Caco-2 (cell line): ENCODE results near the gene POP7. TPM values are rescaled to one million over a fixed set of nuclear protein-coding genes. Genes with fewer than 3 reads are reported as not detected.

Experiments
- BruUV-seq: library from RNA; stranded (reverse); fragments of 400-500 nt; replicated peaks from 2 replicates; lab custom pipeline; 2021; lab: Mats Ljungman, UMichigan
- CTCF ChIA-PET: fragments of 300-600 bp; sonication (Branson Sonifier 250); formaldehyde crosslinking; loops from one replicate; lab custom pipeline; 2022; ENCODE audit warnings: antibody characterized with exemption; lab: Charles Lee
- POLR2A ChIA-PET: fragments of 300-600 bp; sonication (Branson Sonifier 250); formaldehyde crosslinking; loops from one replicate; lab custom pipeline; 2022; ENCODE audit warnings: antibody characterized with exemption; lab: Charles Lee
- DNase-seq, 2 experiments: peaks; one replicate each; pipeline versions ENCODE4 v3.0.0 to v3.0.0-alpha.2; 2020 to 2022
- H3K27me3 ChIP-seq: replicated peaks from 2 replicates; pipeline ENCODE4 v1.6.0; 2011; ENCODE audit warnings: low read length; ENCODE audit not compliant: control insufficient read depth, insufficient read depth
- H3K36me3 ChIP-seq: 2 replicates; pipeline ENCODE4 v1.5.1; 2011; ENCODE audit warnings: low read length; ENCODE audit not compliant: control insufficient read depth, insufficient read depth
- H3K4me1 ChIP-seq: fragments of 250-450 bp; sonication (Bioruptor Pico); 2 replicates; pipeline ENCODE4 v1.5.1; 2020; ENCODE audit warnings: mild to moderate bottlenecking
- H3K4me3 ChIP-seq: 2 replicates; pipeline ENCODE4 v1.5.1; 2011; ENCODE audit warnings: low read depth, mild to moderate bottlenecking, control low read depth, low read length
- H3K9me3 ChIP-seq: fragments of 250-450 bp; sonication (Bioruptor Pico); 2 replicates; pipeline ENCODE4 v1.5.1; 2020; ENCODE audit warnings: mild to moderate bottlenecking, moderate library complexity
- H3K27ac Mint-ChIP-seq: one replicate; pipeline ENCODE4 v1.8.0; 2022; ENCODE audit warnings: mixed read lengths; ENCODE audit not compliant: unreplicated experiment
- H3K27me3 Mint-ChIP-seq: one replicate; pipeline ENCODE4 v1.8.0; 2022; ENCODE audit warnings: mixed read lengths; ENCODE audit not compliant: insufficient read depth, unreplicated experiment
- H3K36me3 Mint-ChIP-seq: one replicate; pipeline ENCODE4 v1.8.0; 2022; ENCODE audit warnings: mild to moderate bottlenecking, mixed read lengths; ENCODE audit not compliant: insufficient read depth, unreplicated experiment
- H3K4me1 Mint-ChIP-seq: one replicate; pipeline ENCODE4 v1.8.0; 2022; ENCODE audit warnings: low read depth, mixed read lengths; ENCODE audit not compliant: unreplicated experiment
- H3K4me3 Mint-ChIP-seq: one replicate; pipeline ENCODE4 v1.8.0; 2022; ENCODE audit warnings: mild to moderate bottlenecking, moderate library complexity, mixed read lengths; ENCODE audit not compliant: unreplicated experiment
- H3K9me3 Mint-ChIP-seq: one replicate; pipeline ENCODE4 v1.8.0; 2022; ENCODE audit warnings: mixed read lengths; ENCODE audit not compliant: unreplicated experiment
- intact Hi-C: fragments of 100-400 bp; cut with micrococcal nuclease; formaldehyde crosslinking; loops from one replicate; pipeline ENCODE4 v1.10.0; 2022; ENCODE audit not compliant: unreplicated experiment
- total RNA-seq: library from RNA; stranded (reverse); gene quantifications from 2 replicates; pipeline ENCODE4 v1.2.3, GENCODE V29; 2022
- TF ChIP-seq, protein P1 (sequence below), 2 experiments: fragments of 200-600 bp in 1 of 2; IDR thresholded peaks; 1 replicate in 1 of 2; 2 replicates in 1 of 2; pipeline versions ENCODE4 v1.5.1 to v1.8.0; 2011 to 2022; ENCODE audit warnings: antibody characterized with exemption in 1 of 2, control low read depth in 1 of 2, inconsistent platforms in 1 of 2, low read depth in 1 of 2, low read length in 1 of 2, mild to moderate bottlenecking in 1 of 2, moderate library complexity in 1 of 2; ENCODE audit not compliant: insufficient read depth in 1 of 2, severe bottlenecking in 1 of 2, unreplicated experiment in 1 of 2

Gene POP7
- total RNA-seq, 1 experiment from 2014 or later = 66.9 TPM

DNA sequence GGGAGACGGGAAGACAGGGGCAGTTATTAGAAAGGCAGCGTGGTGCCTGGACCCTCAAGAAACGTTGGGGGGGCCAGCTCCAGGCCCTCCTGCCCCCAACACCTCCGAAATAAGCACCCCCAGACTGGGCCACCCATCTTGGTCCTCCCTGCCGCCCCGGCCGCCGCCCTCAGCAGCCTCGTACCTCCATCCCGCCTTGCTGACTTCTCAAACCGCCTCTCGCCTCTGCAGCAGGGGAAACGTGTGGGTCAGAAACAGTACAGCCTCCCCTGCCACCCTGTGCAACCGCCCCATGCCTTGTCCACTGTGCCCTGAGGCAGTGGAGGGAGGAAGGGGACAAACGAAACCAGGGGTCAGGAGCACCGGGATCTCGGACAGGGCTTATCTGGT is 19.1 kb upstream of the POP7 start:
- H3K4me1 Mint-ChIP-seq = peaks cover 3% of the 10 kb centered on the region
- no peaks in the 10 kb centered on the region for H3K27me3 Mint-ChIP-seq
- TF ChIP-seq, protein P1, sequence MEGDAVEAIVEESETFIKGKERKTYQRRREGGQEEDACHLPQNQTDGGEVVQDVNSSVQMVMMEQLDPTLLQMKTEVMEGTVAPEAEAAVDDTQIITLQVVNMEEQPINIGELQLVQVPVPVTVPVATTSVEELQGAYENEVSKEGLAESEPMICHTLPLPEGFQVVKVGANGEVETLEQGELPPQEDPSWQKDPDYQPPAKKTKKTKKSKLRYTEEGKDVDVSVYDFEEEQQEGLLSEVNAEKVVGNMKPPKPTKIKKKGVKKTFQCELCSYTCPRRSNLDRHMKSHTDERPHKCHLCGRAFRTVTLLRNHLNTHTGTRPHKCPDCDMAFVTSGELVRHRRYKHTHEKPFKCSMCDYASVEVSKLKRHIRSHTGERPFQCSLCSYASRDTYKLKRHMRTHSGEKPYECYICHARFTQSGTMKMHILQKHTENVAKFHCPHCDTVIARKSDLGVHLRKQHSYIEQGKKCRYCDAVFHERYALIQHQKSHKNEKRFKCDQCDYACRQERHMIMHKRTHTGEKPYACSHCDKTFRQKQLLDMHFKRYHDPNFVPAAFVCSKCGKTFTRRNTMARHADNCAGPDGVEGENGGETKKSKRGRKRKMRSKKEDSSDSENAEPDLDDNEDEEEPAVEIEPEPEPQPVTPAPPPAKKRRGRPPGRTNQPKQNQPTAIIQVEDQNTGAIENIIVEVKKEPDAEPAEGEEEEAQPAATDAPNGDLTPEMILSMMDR (IDR thresholded peaks at IDR 0.05; ENCODE audit: insufficient read depth in 1 of 2, low read depth in 1 of 2, low read length in 1 of 2, severe bottlenecking in 1 of 2, unreplicated experiment in 1 of 2) = no peak
- Histone ChIP-seq H3K4me3 (no peak overlapping the region), H3K27me3 (no peaks in the 10 kb centered on the region), H3K36me3 (peaks cover 5% of the 10 kb centered on the region), H3K9me3 (no peaks in the 10 kb centered on the region), H3K4me1 (peaks cover 1% of the 10 kb centered on the region)
- intact Hi-C loops = no loop called here
- BruUV-seq = no TSS peak
- ChIA-PET CTCF (no interaction called here), POLR2A (no interaction called here)
- no peak for DNase-seq
- H3K36me3 Mint-ChIP-seq = peaks cover 67% of the 10 kb centered on the region
- no peak overlapping the region for H3K27ac Mint-ChIP-seq
- H3K9me3 Mint-ChIP-seq = no peaks in the 10 kb centered on the region
- no peak overlapping the region for H3K4me3 Mint-ChIP-seq

DNA sequence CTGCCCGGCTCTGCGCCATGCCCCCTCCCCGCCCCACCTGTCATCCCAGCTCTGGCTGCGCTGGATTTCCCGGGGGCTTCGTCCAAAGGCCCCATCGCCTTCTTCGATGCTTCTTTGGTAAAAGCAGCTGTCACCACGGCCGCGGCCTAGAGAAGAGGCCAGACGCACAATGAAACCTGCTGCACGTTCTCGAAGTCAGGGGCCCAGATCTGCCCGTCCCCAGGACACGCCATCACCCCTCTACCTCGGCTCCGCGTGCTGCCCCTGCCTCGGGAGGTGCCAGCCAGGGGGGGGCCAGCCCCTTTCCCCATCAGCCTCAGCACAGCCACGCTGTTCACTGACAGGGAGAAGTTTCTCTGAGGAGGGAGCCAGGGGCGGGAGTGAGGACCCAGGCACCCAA is 18.7 kb upstream of the POP7 start:
- H3K27ac Mint-ChIP-seq = no peak overlapping the region
- H3K36me3 ChIP-seq = peaks cover 5% of the 10 kb centered on the region
- no peak overlapping the region for H3K4me3 ChIP-seq
- DNase-seq = no peak
- H3K27me3 ChIP-seq = no peaks in the 10 kb centered on the region
- peaks cover 66% of the 10 kb centered on the region for H3K36me3 Mint-ChIP-seq
- H3K4me1 Mint-ChIP-seq = peaks cover 8% of the 10 kb centered on the region
- H3K4me3 Mint-ChIP-seq = no peak overlapping the region
- H3K4me1 ChIP-seq = peaks cover 6% of the 10 kb centered on the region
- H3K27me3 Mint-ChIP-seq = no peaks in the 10 kb centered on the region
- BruUV-seq = no TSS peak
- CTCF ChIA-PET = no interaction called here
- no peaks in the 10 kb centered on the region for H3K9me3 ChIP-seq
- intact Hi-C loops = no loop called here
- POLR2A ChIA-PET = no interaction called here
- H3K9me3 Mint-ChIP-seq = no peaks in the 10 kb centered on the region
- TF ChIP-seq, protein P1 (IDR thresholded peaks at IDR 0.05; ENCODE audit: insufficient read depth in 1 of 2, low read depth in 1 of 2, low read length in 1 of 2, severe bottlenecking in 1 of 2, unreplicated experiment in 1 of 2) = no peak

DNA sequence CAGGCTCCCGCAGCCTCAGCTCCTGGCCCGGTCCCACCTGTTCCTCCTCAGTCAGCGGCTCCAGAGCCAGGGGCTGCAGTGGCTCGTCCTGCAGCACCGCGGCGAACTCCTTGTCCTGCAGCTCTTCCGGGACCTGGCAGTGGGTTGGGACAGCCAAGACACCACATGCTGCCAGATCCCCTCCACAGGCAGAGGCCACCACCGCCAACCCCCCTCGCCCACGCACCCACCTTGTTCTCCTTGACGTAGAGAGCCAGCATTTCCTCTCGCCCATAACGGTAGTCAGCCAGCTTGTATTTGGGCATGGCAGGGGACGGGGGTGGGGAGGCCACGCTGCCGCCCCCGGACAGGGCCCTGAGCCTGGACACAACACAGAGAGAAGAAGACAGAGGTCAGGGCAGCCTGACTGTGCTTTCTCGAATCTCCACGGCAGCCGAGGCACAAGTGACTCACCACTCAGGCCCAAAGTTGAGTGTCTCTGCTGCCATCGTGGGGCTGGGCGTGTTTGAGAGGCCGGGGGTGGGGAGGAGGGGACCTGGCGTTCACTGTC is 18.1 kb upstream of the POP7 start:
- Histone ChIP-seq H3K36me3 (peaks cover 5% of the 10 kb centered on the region), H3K4me3 (no peak overlapping the region), H3K4me1 (peaks cover 11% of the 10 kb centered on the region), H3K27me3 (no peaks in the 10 kb centered on the region), H3K9me3 (no peaks in the 10 kb centered on the region)
- Mint-ChIP-seq H3K27me3 (no peaks in the 10 kb centered on the region), H3K9me3 (no peaks in the 10 kb centered on the region), H3K27ac (no peak overlapping the region), H3K4me3 (no peak overlapping the region), H3K4me1 (peaks cover 13% of the 10 kb centered on the region), H3K36me3 (peaks cover 64% of the 10 kb centered on the region)
- TF ChIP-seq, protein P1 (IDR thresholded peaks at IDR 0.05; ENCODE audit: insufficient read depth in 1 of 2, low read depth in 1 of 2, low read length in 1 of 2, severe bottlenecking in 1 of 2, unreplicated experiment in 1 of 2) = no peak
- intact Hi-C loops = no loop called here
- ChIA-PET POLR2A (no interaction called here), CTCF (no interaction called here)
- no peak for DNase-seq
- BruUV-seq = no TSS peak
